ENCODE data around the gene SEMA5A.

- TF ChIP-seq ZNF318 (CRISPR knock-in tag; IDR thresholded peaks at IDR 0.05) (no peak), RXRB (CRISPR knock-in tag; IDR thresholded peaks at IDR 0.05; ENCODE audit: borderline replicate concordance) (no peak), USF2 (IDR thresholded peaks at IDR 0.05; ENCODE audit: low read depth, low read length) (no peak), USF2 (CRISPR knock-in tag; IDR thresholded peaks at IDR 0.05; ENCODE audit: borderline replicate concordance) (no peak), FOXJ3 (CRISPR knock-in tag; IDR thresholded peaks at IDR 0.05; ENCODE audit: borderline replicate concordance) (no peak), EZH2 (conservative IDR thresholded peaks at IDR 0.05; ENCODE audit: low read depth, low read length) (no peak), MTA3 (CRISPR knock-in tag; IDR thresholded peaks at IDR 0.05) (no peak), ATAD3A (CRISPR knock-in tag; IDR thresholded peaks at IDR 0.05) (no peak), WIZ (CRISPR knock-in tag; IDR thresholded peaks at IDR 0.05) (no peak), EHMT2 (IDR thresholded peaks at IDR 0.05; ENCODE audit: borderline replicate concordance, low read depth, low read length) (no peak), NR3C1 (CRISPR knock-in tag; IDR thresholded peaks at IDR 0.05) (no peak), SMC3 (IDR thresholded peaks at IDR 0.05; ENCODE audit: low read length) (no peak), SUZ12 (IDR thresholded peaks at IDR 0.05; ENCODE audit: low read depth, low read length) (no peak), POLR2AphosphoS2 (IDR thresholded peaks at IDR 0.05; ENCODE audit: low read depth, low read length) (no peak)
These were observed 357.7 kb downstream of the SEMA5A start for GRCh38 chr5:9188131-9188530.
